ENCODE data around the gene LRSAM1. TPM values are rescaled to one million over a fixed set of nuclear protein-coding genes. Genes with fewer than 3 reads are reported as not detected.
A peak's percentile ranks its signal among the peaks of the same experiment; 100 is the strongest.

LRSAM1 gene
- polyA plus RNA-seq, 1 donor (not counting 4 experiments of a cell fraction or from before 2014, with no cell fraction given): 5.2 TPM

DNA sequence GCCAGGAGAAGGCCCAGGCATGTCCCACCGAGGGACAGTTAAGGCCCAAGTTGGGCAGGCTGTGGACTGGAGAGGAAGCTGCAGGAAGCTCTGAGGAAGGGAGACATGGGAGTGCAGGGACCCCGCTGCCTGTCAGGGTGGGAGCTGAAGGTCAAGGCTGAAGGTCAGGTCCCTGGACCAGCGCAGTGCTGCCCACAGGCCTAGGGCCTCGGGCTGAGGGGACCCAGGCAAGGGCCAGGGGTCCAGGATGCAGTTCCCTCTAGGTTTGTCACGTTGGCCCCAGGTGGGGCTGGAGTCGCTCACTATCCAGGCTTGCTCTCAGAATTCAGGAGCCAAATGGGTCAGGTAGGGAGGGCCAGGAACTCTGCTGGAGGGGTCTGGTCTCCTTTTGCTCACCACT lies 84.1 kb downstream of the LRSAM1 start:
- H3K27me3 ChIP-seq (ENCODE audit: control insufficient read depth, extremely low read depth, insufficient read depth, low read length): no peaks in the 10 kb centered on the region
- H3K4me2 ChIP-seq (ENCODE audit: control insufficient read depth, extremely low read depth, insufficient read depth, low read depth, low read length): peak overlapping the region; percentile 83
- TF ChIP-seq, protein P1, sequence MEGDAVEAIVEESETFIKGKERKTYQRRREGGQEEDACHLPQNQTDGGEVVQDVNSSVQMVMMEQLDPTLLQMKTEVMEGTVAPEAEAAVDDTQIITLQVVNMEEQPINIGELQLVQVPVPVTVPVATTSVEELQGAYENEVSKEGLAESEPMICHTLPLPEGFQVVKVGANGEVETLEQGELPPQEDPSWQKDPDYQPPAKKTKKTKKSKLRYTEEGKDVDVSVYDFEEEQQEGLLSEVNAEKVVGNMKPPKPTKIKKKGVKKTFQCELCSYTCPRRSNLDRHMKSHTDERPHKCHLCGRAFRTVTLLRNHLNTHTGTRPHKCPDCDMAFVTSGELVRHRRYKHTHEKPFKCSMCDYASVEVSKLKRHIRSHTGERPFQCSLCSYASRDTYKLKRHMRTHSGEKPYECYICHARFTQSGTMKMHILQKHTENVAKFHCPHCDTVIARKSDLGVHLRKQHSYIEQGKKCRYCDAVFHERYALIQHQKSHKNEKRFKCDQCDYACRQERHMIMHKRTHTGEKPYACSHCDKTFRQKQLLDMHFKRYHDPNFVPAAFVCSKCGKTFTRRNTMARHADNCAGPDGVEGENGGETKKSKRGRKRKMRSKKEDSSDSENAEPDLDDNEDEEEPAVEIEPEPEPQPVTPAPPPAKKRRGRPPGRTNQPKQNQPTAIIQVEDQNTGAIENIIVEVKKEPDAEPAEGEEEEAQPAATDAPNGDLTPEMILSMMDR (optimal IDR thresholded peaks at IDR 0.05 in 1 of 3, IDR thresholded peaks at IDR 0.05 in 1 of 3, conservative IDR thresholded peaks at IDR 0.05 in 1 of 3; ENCODE audit: extremely low read depth in 1 of 3, insufficient read depth in 2 of 3, low read length in 3 of 3): no peak
- TF ChIP-seq EZH2 (IDR thresholded peaks at IDR 0.05; ENCODE audit: low read length): no peak
- peaks cover 62% of the 10 kb centered on the region for H3K4me1 ChIP-seq (ENCODE audit: control insufficient read depth, extremely low read depth, insufficient read depth, low read length)
- FAIRE-seq (peak; percentile 20), DNase-seq (ENCODE audit: low read depth, low spot score) (no peak)
- H3K4me3 ChIP-seq (ENCODE audit: control insufficient read depth in 2 of 3, extremely low read depth in 1 of 3, insufficient read depth in 2 of 3, low read depth in 1 of 3, low read length in 3 of 3): peak overlapping the region in 2 of 3 experiments; percentile 44 to 53
- peaks cover 14% of the 10 kb centered on the region for H3K9me1 ChIP-seq (ENCODE audit: control insufficient read depth, extremely low read depth, insufficient read depth, low read length)
- peaks cover 24 to 36% of the 10 kb centered on the region in 2 experiments for H3K36me3 ChIP-seq (ENCODE audit: control insufficient read depth in 2 of 2, extremely low read depth in 1 of 2, insufficient read depth in 2 of 2, low read length in 2 of 2)
- dilution Hi-C loops (cut with MboI; ENCODE audit: extremely low pct_ligation_motif_present, low sequenced_read_pairs): no loop called here
- H3K27ac ChIP-seq (ENCODE audit: control insufficient read depth, insufficient read depth, low read length): peak overlapping the region; percentile 96
- H3K9ac ChIP-seq (ENCODE audit: control insufficient read depth, extremely low read depth, insufficient read depth, low read length): peak overlapping the region; percentile 83
- H3K79me2 ChIP-seq (ENCODE audit: control insufficient read depth, insufficient read depth, low read length): peaks cover 87% of the 10 kb centered on the region
- H4K20me1 ChIP-seq (ENCODE audit: control insufficient read depth, extremely low read depth, insufficient read depth, low read length): peaks cover 37% of the 10 kb centered on the region
- no peaks in the 10 kb centered on the region for H3K9me3 ChIP-seq (ENCODE audit: control insufficient read depth, low read depth, low read length)
- no peak overlapping the region for H2AFZ ChIP-seq (ENCODE audit: control insufficient read depth, low read length)

DNA sequence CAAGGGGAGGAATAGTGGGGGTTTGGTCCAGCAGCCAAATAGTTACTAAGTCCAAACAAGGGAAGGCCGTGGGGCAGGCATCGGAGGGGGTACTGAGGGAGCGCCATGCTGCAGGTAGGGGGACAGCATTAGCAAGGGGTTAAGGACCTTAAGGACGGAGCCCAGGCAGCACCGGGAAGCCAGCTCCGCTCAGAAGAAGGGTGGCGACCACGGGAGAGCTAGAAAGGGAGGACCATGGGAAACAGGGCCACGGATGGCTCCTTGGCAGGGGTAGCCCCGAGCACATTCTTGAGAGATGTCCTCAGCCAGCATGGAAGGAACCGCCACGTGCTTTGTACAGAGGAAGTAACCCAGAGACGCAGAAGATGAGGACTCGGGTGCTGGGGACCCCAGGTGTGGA lies 84.5 kb downstream of the LRSAM1 start:
- Histone ChIP-seq H3K9ac (ENCODE audit: control insufficient read depth, extremely low read depth, insufficient read depth, low read length) (peak overlapping the region; percentile 83), H3K36me3 (ENCODE audit: control insufficient read depth in 2 of 2, extremely low read depth in 1 of 2, insufficient read depth in 2 of 2, low read length in 2 of 2) (peaks cover 20 to 33% of the 10 kb centered on the region in 2 experiments), H4K20me1 (ENCODE audit: control insufficient read depth, extremely low read depth, insufficient read depth, low read length) (peaks cover 41% of the 10 kb centered on the region), H3K79me2 (ENCODE audit: control insufficient read depth, insufficient read depth, low read length) (peaks cover 87% of the 10 kb centered on the region), H3K27ac (ENCODE audit: control insufficient read depth, insufficient read depth, low read length) (peak overlapping the region; percentile 96), H3K9me3 (ENCODE audit: control insufficient read depth, low read depth, low read length) (no peaks in the 10 kb centered on the region), H3K4me1 (ENCODE audit: control insufficient read depth, extremely low read depth, insufficient read depth, low read length) (peaks cover 66% of the 10 kb centered on the region), H3K4me2 (ENCODE audit: control insufficient read depth, extremely low read depth, insufficient read depth, low read depth, low read length) (peak overlapping the region; percentile 83), H3K4me3 (ENCODE audit: control insufficient read depth in 2 of 3, extremely low read depth in 1 of 3, insufficient read depth in 2 of 3, low read depth in 1 of 3, low read length in 3 of 3) (no peak overlapping the region), H3K27me3 (ENCODE audit: control insufficient read depth, extremely low read depth, insufficient read depth, low read length) (no peaks in the 10 kb centered on the region), H2AFZ (ENCODE audit: control insufficient read depth, low read length) (no peak overlapping the region), H3K9me1 (ENCODE audit: control insufficient read depth, extremely low read depth, insufficient read depth, low read length) (peaks cover 16% of the 10 kb centered on the region)
- no peak for FAIRE-seq
- dilution Hi-C loops (cut with MboI; ENCODE audit: extremely low pct_ligation_motif_present, low sequenced_read_pairs): no loop called here
- DNase-seq (ENCODE audit: low read depth, low spot score): no peak
- no peak for TF ChIP-seq EZH2 (IDR thresholded peaks at IDR 0.05; ENCODE audit: low read length)
- TF ChIP-seq, protein P1 (optimal IDR thresholded peaks at IDR 0.05 in 1 of 3, IDR thresholded peaks at IDR 0.05 in 1 of 3, conservative IDR thresholded peaks at IDR 0.05 in 1 of 3; ENCODE audit: extremely low read depth in 1 of 3, insufficient read depth in 2 of 3, low read length in 3 of 3): no peak
